H1 (cell line): ENCODE data around the gene ZFAND4. TPM values are rescaled to one million over a fixed set of nuclear protein-coding genes. Genes with fewer than 3 reads are reported as not detected.

Experiments used
- CTCF ChIA-PET: fragments of 300-600 bp; sonication (Branson Sonifier 250); formaldehyde crosslinking; loops from one replicate; lab custom pipeline; 2021; ENCODE audit not compliant: partially characterized antibody; lab: Charles Lee
- POLR2A ChIA-PET: fragments of 300-600 bp; sonication (Branson Sonifier 250); formaldehyde crosslinking; loops from one replicate; lab custom pipeline; 2021; ENCODE audit warnings: inconsistent platforms; ENCODE audit not compliant: partially characterized antibody; lab: Charles Lee
- DNase-seq, 2 experiments: peaks; one replicate each; pipeline versions ENCODE4 v3.0.0 to v3.0.0-alpha.2; 2010 to 2022; ENCODE audit warnings: low spot score in 2 of 2, low read depth in 1 of 2, mixed read lengths in 1 of 2
- FAIRE-seq: peaks from 2 replicates; lab custom pipeline; 2011; peaks lifted over from hg19 to GRCh38; lab: Jason Lieb, UNC
- H2AFZ ChIP-seq: 2 replicates; pipeline ENCODE4 v1.8.1; 2012; ENCODE audit warnings: low read length, inconsistent platforms
- H2AK5ac ChIP-seq: 2 replicates; pipeline ENCODE4 v1.6.1; 2013; ENCODE audit warnings: low read depth, low read length
- H2BK120ac ChIP-seq: replicated peaks from 2 replicates; pipeline ENCODE3; 2013; ENCODE audit warnings: low read depth, low read length, inconsistent platforms
- H2BK12ac ChIP-seq: 2 replicates; pipeline ENCODE4 v1.6.1; 2013; ENCODE audit warnings: low read depth, low read length
- H2BK15ac ChIP-seq: 2 replicates; pipeline ENCODE4 v1.6.1; 2013; ENCODE audit warnings: low read length
- H2BK20ac ChIP-seq: 2 replicates; pipeline ENCODE4 v1.6.1; 2013; ENCODE audit warnings: low read length
- H2BK5ac ChIP-seq: 2 replicates; pipeline ENCODE4 v1.6.1; 2013; ENCODE audit warnings: low read depth, low read length
- H3K14ac ChIP-seq: 2 replicates; pipeline ENCODE4 v1.6.1; 2013; ENCODE audit warnings: inconsistent platforms; ENCODE audit not compliant: insufficient read length
- H3K18ac ChIP-seq: 2 replicates; pipeline ENCODE4 v1.6.1; 2013; ENCODE audit warnings: low read length; ENCODE audit errors: extremely low read depth
- H3K23ac ChIP-seq: 2 replicates; pipeline ENCODE4 v1.6.1; 2013; ENCODE audit warnings: inconsistent platforms; ENCODE audit not compliant: insufficient read length
- H3K23me2 ChIP-seq: 2 replicates; pipeline ENCODE4 v1.6.1; 2013; ENCODE audit warnings: low read depth, low read length
- H3K27ac ChIP-seq: 2 replicates; pipeline ENCODE4 v1.6.1; 2011; ENCODE audit warnings: low read depth, low read length, inconsistent platforms
- H3K27me3 ChIP-seq, 4 experiments: replicated peaks in 1 of 4; 1 replicate in 1 of 4; 2 replicates in 3 of 4; pipeline versions ENCODE4 v1.6.1 to v1.8.1; 2011 to 2013; ENCODE audit warnings: low read length in 3 of 4, mild to moderate bottlenecking in 3 of 4, inconsistent platforms in 2 of 4, mixed read lengths in 2 of 4, moderate library complexity in 1 of 4; ENCODE audit not compliant: control insufficient read depth in 3 of 4, insufficient read depth in 3 of 4; ENCODE audit errors: extremely low read depth in 1 of 4
- H3K36me3 ChIP-seq, 4 experiments: 2 replicates each; pipeline versions ENCODE4 v1.6.1 to v1.8.1; 2011 to 2013; ENCODE audit warnings: mild to moderate bottlenecking in 4 of 4, low read length in 3 of 4, moderate library complexity in 2 of 4, control low read depth in 1 of 4, inconsistent platforms in 1 of 4; ENCODE audit not compliant: insufficient read depth in 4 of 4, control insufficient read depth in 2 of 4
- H3K4ac ChIP-seq: replicated peaks from 2 replicates; pipeline ENCODE3; 2013; ENCODE audit warnings: low read length, low read depth, mixed read lengths, inconsistent platforms; ENCODE audit not compliant: insufficient read length
- H3K4me1 ChIP-seq, 4 experiments: replicated peaks in 1 of 4; 1 replicate in 1 of 4; 2 replicates in 3 of 4; pipeline versions ENCODE4 v1.6.1 to v1.8.1; 2011 to 2013; ENCODE audit warnings: low read length in 3 of 4, inconsistent platforms in 2 of 4, mixed read lengths in 1 of 4; ENCODE audit not compliant: insufficient read depth in 4 of 4, control insufficient read depth in 3 of 4
- H3K4me2 ChIP-seq, 2 experiments: 2 replicates each; pipeline versions ENCODE4 v1.6.1 to v1.8.1; 2011 to 2013; ENCODE audit warnings: low read depth in 2 of 2, low read length in 2 of 2, control low read depth in 1 of 2, inconsistent platforms in 1 of 2, mild to moderate bottlenecking in 1 of 2; ENCODE audit not compliant: insufficient read depth in 1 of 2
- H3K4me3 ChIP-seq, 4 experiments: fragments of 200-600, 300-600 bp in 1 of 4; sonication (generic), shearing (Covaris generic), sonication (Bioruptor Twin) in 1 of 4; 2 replicates each; pipeline versions ENCODE4 v1.5.1 to v1.8.1; 2011 to 2016; ENCODE audit warnings: low read length in 4 of 4, low read depth in 3 of 4, control low read depth in 2 of 4, inconsistent platforms in 2 of 4, mild to moderate bottlenecking in 2 of 4, mixed read lengths in 1 of 4, moderate library complexity in 1 of 4; ENCODE audit not compliant: insufficient read depth in 2 of 4; ENCODE audit errors: extremely low read depth in 1 of 4
- H3K56ac ChIP-seq: replicated peaks from 2 replicates; pipeline ENCODE3; 2013; ENCODE audit warnings: low read depth, mild to moderate bottlenecking, mixed read lengths, low read length, inconsistent platforms; ENCODE audit not compliant: insufficient read length
- H3K79me1 ChIP-seq: 2 replicates; pipeline ENCODE4 v1.6.1; 2013; ENCODE audit warnings: low read depth, low read length, control low read depth
- H3K79me2 ChIP-seq, 2 experiments: 2 replicates each; pipeline versions ENCODE4 v1.6.1 to v1.8.1; 2012 to 2013; ENCODE audit warnings: low read length in 2 of 2, mild to moderate bottlenecking in 2 of 2, inconsistent platforms in 1 of 2; ENCODE audit not compliant: insufficient read depth in 2 of 2, control insufficient read depth in 1 of 2
- H3K9ac ChIP-seq, 4 experiments: replicated peaks in 1 of 4; 1 replicate in 1 of 4; 2 replicates in 3 of 4; pipeline versions ENCODE4 v1.6.1 to v1.8.1; 2011 to 2013; ENCODE audit warnings: low read depth in 3 of 4, low read length in 3 of 4, control low read depth in 2 of 4, mild to moderate bottlenecking in 2 of 4, moderate library complexity in 2 of 4, inconsistent platforms in 1 of 4; ENCODE audit errors: extremely low read depth in 1 of 4
- H3K9me3 ChIP-seq, 2 experiments: 2 replicates each; pipeline versions ENCODE4 v1.6.1 to v1.8.1; 2012 to 2013; ENCODE audit warnings: mild to moderate bottlenecking in 2 of 2, moderate library complexity in 2 of 2, control low read depth in 1 of 2, inconsistent platforms in 1 of 2, low read depth in 1 of 2, low read length in 1 of 2, mixed read lengths in 1 of 2; ENCODE audit not compliant: insufficient read depth in 2 of 2
- H4K20me1 ChIP-seq, 2 experiments: replicated peaks in 1 of 2; 2 replicates each; pipeline versions ENCODE3 to v1.8.1; 2011 to 2013; ENCODE audit warnings: inconsistent platforms in 2 of 2, low read length in 2 of 2, mild to moderate bottlenecking in 1 of 2; ENCODE audit not compliant: insufficient read depth in 2 of 2, control insufficient read depth in 1 of 2
- H4K5ac ChIP-seq: 2 replicates; pipeline ENCODE4 v1.6.1; 2013; ENCODE audit warnings: low read length, low read depth, mixed read lengths, inconsistent platforms; ENCODE audit not compliant: insufficient read length
- H4K8ac ChIP-seq: 2 replicates; pipeline ENCODE4 v1.8.0; 2013; ENCODE audit warnings: mild to moderate bottlenecking, moderate library complexity, low read length, inconsistent platforms; ENCODE audit not compliant: insufficient read depth; ENCODE audit errors: extremely low read depth
- H4K91ac ChIP-seq: replicated peaks from 2 replicates; pipeline ENCODE3; 2013; ENCODE audit warnings: low read length, mixed read lengths, inconsistent platforms; ENCODE audit not compliant: insufficient read length
- CTBP2 ChIP-seq: IDR thresholded peaks from 2 replicates; pipeline ENCODE4 v1.7.0; 2011; ENCODE audit warnings: borderline replicate concordance, mild to moderate bottlenecking, moderate library complexity, mixed read lengths, low read length; ENCODE audit not compliant: insufficient read depth, insufficient read length
- KDM5A ChIP-seq: fragments of 200-600 bp; IDR thresholded peaks from 2 replicates; pipeline ENCODE4 v1.7.1; 2012; ENCODE audit warnings: mild to moderate bottlenecking, low read length, inconsistent platforms, mixed read lengths
- SAP30 ChIP-seq: fragments of 300-600 bp; sonication (generic); IDR thresholded peaks from 2 replicates; pipeline ENCODE4 v1.7.1; 2012; ENCODE audit warnings: low read length, moderate library complexity, mild to moderate bottlenecking, inconsistent platforms; ENCODE audit not compliant: insufficient read depth, insufficient replicate concordance
- SP2 ChIP-seq: IDR thresholded peaks from 2 replicates; pipeline ENCODE4 v1.6.1; 2012; ENCODE audit warnings: mild to moderate bottlenecking, low read length, inconsistent platforms
- polyA plus RNA-seq, 7 experiments: library from polyadenylated mRNA; depleted of rRNA in 3 of 7; stranded (reverse) in 5 of 7; unstranded in 2 of 7; fragments of >200 nt in 5 of 7; fragments of 200-250 nt in 2 of 7; gene quantifications; 1 replicate in 5 of 7; 2 replicates in 1 of 7; 4 replicates in 1 of 7; pipeline versions ENCODE4 v1.2.1 to v1.2.3, GENCODE V29; 2011 to 2013; ENCODE audit warnings: missing spikeins in 2 of 7, mixed read lengths in 2 of 7
- total RNA-seq: library from RNA; stranded (reverse); fragmentation: NEBNext Ultra II Directional; extraction: Animal tissue kit (Norgen Biotek cat#: 25700); gene quantifications from 2 replicates; pipeline ENCODE4 v1.2.1, GENCODE V29; 2021

Gene ZFAND4
- total and polyA plus RNA-seq, 2 of the 8 experiments (the other 6 are each of a cell fraction or from before 2014, with no cell fraction given), result 2.8 to 17.8 TPM

- Histone ChIP-seq H3K79me2 (peaks cover 0 to 22% of the 10 kb centered on the region in 2 experiments; a peak in 2 of 4 replicates), H2BK120ac (no peak overlapping the region), H4K20me1 (peaks cover 0 to 1% of the 10 kb centered on the region in 2 experiments), H4K91ac (no peak overlapping the region), H3K27ac (no peak overlapping the region), H2BK12ac (no peak overlapping the region), H3K4me3 (no peak overlapping the region), H2BK5ac (no peak overlapping the region), H3K4ac (no peak overlapping the region), H2BK15ac (no peak overlapping the region), H3K9me3 (no peaks in the 10 kb centered on the region), H2AK5ac (no peak overlapping the region), H4K8ac (no peak overlapping the region), H3K56ac (no peak overlapping the region), H3K23me2 (no peaks in the 10 kb centered on the region), H2AFZ (no peak overlapping the region), H2BK20ac (no peak overlapping the region), H3K14ac (no peak overlapping the region), H3K18ac (no peak overlapping the region), H3K4me1 (no peaks in the 10 kb centered on the region), H3K79me1 (no peaks in the 10 kb centered on the region), H4K5ac (no peak overlapping the region), H3K9ac (no peak overlapping the region), H3K36me3 (peaks cover 0 to 2% (median 0%) of the 10 kb centered on the region in 4 experiments; a peak in 1 of 8 replicates), H3K23ac (no peak overlapping the region), H3K27me3 (no peaks in the 10 kb centered on the region), H3K4me2 (no peak overlapping the region)
- CTCF ChIA-PET, result no interaction called here
- POLR2A ChIA-PET, result no interaction called here
- DNase-seq (no peak), FAIRE-seq (no peak)
- no peak for TF ChIP-seq CTBP2
- TF ChIP-seq SAP30, result no peak
- TF ChIP-seq KDM5A, result no peak
- TF ChIP-seq SP2, result no peak
Measured at GRCh38 chr10:45655219-45655618, 17.4 kb downstream of the ZFAND4 start.
